GM18861 (cell line): ENCODE measurements around the gene CDH16.

Experiments used
- ATAC-seq: cut with Tn5 transposase; IDR thresholded peaks from one replicate; pipeline ENCODE4 v1.9.1; 2021; ENCODE audit not compliant: unreplicated experiment

CDH16 gene

DNA sequence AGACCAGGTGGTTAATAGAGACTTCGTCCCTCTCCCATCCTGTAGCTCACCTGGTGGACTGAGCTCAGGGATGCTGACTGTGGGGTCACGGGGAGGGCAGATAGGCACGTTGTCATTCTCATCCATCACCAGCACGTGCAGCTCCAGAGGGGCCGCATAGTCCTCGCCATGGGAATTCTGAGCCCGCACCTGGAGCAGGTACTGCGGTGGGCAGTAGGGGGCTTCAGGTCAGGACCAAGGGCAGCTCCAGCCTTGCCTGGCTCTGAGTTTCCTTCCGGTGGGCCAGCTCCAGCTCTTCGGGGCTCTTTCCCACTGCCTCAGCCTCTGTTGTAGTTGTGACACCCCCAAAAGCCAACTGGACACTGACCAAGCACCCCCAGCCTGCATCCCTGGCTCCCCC lies 5.6 kb downstream of the CDH16 start:
- no peak for ATAC-seq

GRCh38 chr16:66911801-66912200 lies 6.9 kb downstream of the CDH16 start:
- ATAC-seq, result no peak

GRCh38 chr16:66911112-66911511 lies 7.6 kb downstream of the CDH16 start:
- no peak for ATAC-seq

DNA sequence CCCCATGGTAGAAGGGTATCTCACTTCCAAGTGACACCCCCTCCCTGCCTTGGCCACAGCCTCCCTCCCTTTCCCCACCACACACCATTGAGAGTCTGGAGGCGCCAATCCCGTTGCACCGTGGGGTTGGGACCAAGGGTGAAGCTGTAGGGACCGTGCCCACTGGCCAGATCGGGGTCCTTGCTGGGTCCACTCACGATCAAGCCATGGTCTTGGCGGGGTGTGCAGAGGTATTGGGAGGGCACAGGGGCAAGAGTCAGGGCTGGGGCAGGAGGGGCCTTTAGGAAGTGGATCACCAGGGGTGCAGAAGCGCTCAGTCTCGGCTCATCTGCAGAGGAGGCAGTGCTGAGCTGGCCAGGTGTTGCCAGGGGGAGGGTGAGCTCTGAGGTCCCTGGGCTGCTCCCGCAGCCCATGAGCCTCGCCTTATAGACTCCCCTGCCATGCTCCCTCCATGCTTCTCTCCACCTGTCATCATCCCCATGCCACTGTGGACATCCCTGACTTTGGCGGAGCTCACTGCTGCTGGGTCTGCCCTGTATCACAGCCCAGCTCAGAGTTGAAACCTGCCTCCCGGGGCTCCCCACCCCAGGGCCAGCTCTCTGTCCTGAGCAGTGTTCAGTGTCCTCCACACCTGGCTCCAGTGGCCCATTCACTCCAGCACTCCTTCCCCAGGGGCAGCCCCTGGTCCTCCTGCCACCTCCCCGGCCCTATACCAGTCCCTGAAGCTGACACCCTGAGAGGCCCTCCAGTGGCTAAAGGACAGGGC lies 8.3 kb downstream of the CDH16 start:
- ATAC-seq, result no peak

- ATAC-seq, result no peak
These were observed 9.7 kb downstream of the CDH16 start for GRCh38 chr16:66908762-66909559.

DNA sequence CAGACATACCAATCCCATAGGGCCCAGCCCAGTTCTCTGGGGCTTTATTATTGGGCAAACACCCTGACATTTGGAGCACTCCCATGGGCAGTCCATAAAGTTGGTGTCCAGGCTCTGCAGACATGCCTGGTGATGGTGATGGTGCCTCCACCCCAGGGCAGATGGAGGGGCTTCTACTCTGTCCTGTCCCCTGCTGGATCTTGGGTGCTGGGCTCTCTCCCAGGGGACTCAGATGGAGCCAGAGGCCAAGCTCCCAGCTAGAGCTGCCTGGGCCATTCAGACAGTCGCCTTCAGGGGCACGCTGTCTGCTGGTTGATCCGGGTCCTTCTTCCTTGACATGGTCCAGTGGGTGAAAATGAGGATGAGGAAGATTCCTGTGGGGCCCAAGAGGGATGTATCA lies 10.6 kb downstream of the CDH16 start:
- ATAC-seq, result no peak

DNA sequence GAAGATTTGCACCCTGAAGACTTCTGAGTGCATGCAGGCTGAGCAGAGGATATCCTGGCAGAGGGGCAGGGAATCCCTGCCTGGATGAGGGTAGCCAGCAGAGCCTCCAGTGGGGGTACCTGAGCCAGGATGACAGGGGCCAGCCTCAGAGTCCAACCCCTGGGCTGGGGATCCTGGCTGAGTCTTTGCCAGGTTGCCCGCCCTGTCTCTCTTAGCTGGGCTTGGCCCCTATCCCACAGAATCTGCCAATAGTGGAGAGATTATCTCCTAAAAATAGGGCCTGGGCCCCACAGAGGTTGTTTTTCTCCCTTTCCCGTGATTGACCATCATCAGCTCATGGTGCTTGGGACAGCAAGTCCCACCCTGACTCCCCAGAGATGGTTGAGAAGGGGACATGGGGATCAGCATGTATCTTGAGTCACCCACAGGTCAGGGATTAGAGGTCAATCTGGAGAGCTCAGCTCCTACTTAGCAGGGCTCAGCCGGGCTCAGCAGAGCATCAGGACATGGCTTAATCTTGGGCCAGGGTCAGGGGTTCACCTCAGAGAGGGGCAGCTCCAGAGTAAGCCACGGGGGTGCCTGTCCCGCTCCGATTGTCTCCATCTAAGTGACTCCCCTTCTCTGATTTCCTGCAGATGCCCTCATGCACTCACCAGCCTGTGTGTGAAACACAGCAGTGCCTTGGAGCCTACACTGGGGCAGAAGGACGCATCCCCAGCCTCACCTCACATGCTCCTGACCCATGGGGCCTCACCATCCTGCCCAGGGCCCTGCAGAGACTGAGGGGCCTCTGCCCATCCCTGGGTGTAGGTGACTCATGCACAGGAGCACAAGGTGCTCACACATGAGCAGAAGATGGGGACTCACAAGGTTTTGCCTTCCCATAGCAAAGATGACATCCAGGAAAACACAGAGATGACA lies 11.5 kb downstream of the CDH16 start:
- no peak for ATAC-seq

DNA sequence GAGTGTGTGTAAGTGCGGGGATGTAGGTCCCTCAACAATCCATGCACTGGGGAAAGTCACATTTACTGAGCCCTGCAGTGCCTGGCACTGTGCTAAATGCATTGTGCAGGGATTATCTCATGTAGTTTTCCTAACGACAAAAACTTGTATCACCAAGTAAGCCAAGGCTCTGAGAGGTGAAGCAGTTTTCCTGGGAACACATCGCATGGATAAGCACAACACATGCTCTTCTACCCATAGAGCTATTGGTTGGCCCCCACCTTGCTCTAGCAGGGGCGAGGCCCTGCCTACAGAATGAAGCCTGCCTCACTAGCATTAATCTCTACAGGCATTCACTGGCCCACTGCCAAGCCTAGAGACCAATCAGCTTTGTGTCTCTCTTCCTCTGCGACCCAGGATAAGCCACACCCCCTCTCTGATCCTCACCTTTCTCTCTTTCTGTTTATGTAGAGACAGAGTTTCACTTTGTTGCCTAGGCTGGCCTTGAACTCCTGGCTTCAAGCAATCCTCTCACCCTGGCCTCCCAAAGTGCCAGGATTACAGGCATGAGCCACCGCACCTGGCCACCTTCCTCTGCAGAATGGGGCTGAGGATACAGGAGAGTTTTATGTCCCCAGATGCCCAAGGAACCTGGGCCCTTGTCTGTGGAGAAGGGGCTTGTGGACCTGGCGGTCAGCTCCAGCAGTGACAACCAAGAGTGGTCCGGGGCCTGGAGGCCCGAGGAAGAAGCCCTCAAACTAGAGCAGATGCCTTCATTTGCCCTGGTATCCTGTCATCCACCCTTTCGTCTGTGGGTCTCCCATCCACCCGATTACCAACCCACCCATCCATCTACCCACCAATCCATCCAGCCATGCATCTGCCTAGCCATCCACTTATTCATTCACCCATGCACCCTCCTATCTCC lies 12.8 kb downstream of the CDH16 start:
- ATAC-seq, result no peak

DNA sequence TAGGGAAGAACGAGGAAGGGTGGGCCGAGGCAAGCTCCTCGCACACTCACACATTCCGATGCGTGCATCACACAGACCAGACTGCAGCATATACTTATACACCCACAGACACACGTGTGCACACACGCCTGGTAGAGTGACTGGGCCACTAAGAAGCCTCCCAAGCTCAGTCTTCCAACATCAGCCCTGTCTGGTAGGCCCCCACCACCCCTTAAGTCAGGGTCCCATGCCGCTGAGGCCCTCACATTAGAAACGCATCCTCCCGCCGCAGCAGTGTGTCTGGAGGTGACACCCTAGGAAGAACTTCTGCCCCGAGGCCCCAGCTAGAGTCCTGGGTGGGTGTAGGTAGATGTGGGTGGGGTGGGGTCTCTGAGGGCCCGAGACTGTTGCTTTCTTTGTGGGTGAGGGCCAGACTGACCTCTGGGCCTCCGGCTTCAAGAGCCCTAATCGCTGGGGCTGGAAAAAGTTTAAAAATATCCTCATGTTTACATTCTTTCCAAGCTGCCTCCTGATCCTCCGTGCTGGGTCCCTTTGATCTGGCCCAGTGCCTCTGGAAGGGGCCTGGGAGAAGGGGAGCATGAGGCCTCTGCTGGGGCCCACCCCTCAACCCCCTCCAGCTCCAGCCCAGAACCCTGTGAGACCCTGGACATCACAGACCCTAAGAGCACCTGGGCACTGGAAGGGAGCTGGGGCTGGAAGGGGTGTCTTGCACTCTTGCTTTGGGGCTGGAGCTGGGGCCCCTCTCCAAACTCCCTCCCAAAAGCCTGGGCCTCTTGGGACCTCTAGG lies 13.6 kb downstream of the CDH16 start:
- ATAC-seq, result no peak

GRCh38 chr16:66904428-66904845 lies 14.2 kb downstream of the CDH16 start:
- no peak for ATAC-seq

- ATAC-seq, result no peak
These were observed 14.9 kb downstream of the CDH16 start for GRCh38 chr16:66903544-66904427.

GRCh38 chr16:66902648-66903543 lies 15.8 kb downstream of the CDH16 start:
- no peak for ATAC-seq

- ATAC-seq, result no peak
These were observed 17.1 kb downstream of the CDH16 start for GRCh38 chr16:66901626-66902025.

DNA sequence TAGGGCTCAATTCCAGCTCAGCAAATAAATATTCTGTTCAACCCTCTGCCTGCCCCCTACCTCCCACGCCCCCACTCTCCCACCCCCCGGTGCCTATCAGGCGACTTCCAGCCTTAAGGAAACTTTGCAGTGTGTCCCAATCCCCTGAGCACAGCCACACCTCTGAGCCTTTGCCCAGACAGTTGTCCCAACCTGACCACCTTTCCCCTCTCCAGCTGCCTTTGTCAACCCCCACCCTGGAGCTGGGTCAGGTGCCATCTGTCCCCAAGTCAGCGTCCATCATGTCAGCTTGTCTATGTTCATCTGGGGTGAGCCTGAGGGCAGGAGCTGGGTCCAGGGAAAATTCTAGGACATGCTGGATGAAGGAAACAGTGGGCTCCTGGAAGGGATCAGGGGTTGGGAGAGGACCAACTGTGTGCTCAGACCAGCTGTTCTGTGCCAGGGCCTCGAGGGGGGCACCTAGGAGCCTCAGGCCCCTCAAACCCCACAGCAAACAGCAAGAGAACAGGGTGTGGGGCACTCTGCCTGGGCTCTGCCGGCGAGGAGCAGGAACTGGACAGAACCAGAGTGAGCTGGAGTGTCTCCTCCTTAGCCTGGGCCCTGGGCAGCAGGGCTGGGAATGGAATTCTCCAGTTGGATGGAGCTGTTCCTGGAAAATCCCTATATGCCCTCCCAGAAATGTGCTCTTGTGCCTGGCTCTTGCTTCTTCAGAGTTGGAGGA lies 17.8 kb downstream of the CDH16 start:
- no peak for ATAC-seq

DNA sequence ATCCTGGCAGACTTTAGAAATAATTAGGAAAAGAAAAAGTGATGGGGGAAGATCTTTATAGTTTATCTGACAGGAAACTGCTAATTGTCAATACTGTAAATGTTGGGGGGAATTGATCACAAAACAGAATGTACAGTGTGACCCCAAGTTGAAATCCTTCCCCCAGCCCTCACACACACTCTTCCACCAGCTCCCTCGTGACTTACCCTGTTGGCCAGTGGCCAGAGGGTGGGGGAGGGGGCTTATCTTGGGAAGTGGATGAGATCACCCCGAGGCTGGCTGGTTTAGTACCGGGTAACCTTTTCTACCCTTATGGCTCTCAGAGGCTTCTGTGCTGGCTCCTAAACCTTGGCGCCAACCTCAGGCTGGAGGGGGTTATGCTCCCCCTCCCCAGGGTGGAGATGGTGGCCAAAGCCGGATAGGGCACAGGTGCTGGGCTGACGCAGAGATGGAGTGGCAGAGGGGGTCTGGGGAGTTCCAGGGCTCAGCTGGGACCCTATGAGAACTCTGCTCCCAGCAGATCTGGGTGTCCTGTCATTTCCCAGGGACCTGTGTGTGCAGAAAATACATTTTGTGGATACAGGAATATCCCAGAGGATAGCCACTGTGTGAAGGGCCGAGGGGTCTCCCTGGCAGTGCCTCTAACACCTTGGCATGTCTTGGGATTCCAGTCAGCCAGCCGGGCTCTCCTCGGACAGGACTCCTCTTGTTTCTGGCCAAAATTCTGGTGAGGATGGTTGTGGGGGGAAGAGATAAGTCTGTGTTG lies 18.6 kb downstream of the CDH16 start:
- ATAC-seq, result no peak

GRCh38 chr16:66899310-66899944 lies 19.3 kb downstream of the CDH16 start:
- no peak for ATAC-seq
